Measurements from ENCODE around the gene IFI27. TPM values are rescaled to one million over a fixed set of nuclear protein-coding genes. Genes with fewer than 3 reads are reported as not detected.

Gene IFI27
- total RNA-seq, 4 donors from 2014 or later: 61.2 to 247 (median 175) TPM

- Histone ChIP-seq H3K27me3 (peaks cover 6% of the 10 kb centered on the region), H3K4me1 (no peaks in the 10 kb centered on the region), H3K27ac (no peak overlapping the region), H3K9me3 (peaks cover 0 to 22% (median 0%) of the 10 kb centered on the region in 3 donors), H3K4me3 (no peak overlapping the region), H3K36me3 (peaks cover 0 to 7% of the 10 kb centered on the region in 2 donors)
- TF ChIP-seq POLR2A (IDR thresholded peaks at IDR 0.05) (no peak), POLR2AphosphoS5 (IDR thresholded peaks at IDR 0.05) (no peak), CTCF (IDR thresholded peaks at IDR 0.05) (no peak), EP300 (IDR thresholded peaks at IDR 0.05) (no peak)
- ATAC-seq: no peak
- WGBS, 2 donors (ENCODE audit: low coverage in 1 of 2): 30 to 44% methylated on average over 2 of the region's 3 CpGs
These were observed 10.9 kb downstream of the IFI27 start for GRCh38 chr14:94121485-94121884.

- no peak for ATAC-seq
- no peak overlapping the region for H3K27ac ChIP-seq
- TF ChIP-seq POLR2A (IDR thresholded peaks at IDR 0.05) (no peak), CTCF (IDR thresholded peaks at IDR 0.05) (no peak), EP300 (IDR thresholded peaks at IDR 0.05) (no peak), POLR2AphosphoS5 (IDR thresholded peaks at IDR 0.05) (no peak)
- peaks cover 0 to 17% of the 10 kb centered on the region in 2 donors for H3K36me3 ChIP-seq
- no peaks in the 10 kb centered on the region for H3K4me1 ChIP-seq
- 0% methylated on average over 1 of the region's 3 CpGs; no CpG with 5 or more reads in 1 of the 2 donors for WGBS, 2 donors (ENCODE audit: low coverage in 1 of 2)
- no peak overlapping the region for H3K4me3 ChIP-seq
- peaks cover 0 to 22% (median 0%) of the 10 kb centered on the region in 3 donors for H3K9me3 ChIP-seq
- peaks cover 6% of the 10 kb centered on the region for H3K27me3 ChIP-seq
These were observed 11.9 kb downstream of the IFI27 start for GRCh38 chr14:94122438-94122837.

GRCh38 chr14:94123296-94123695 lies 12.8 kb downstream of the IFI27 start:
- peaks cover 0 to 2% (median 0%) of the 10 kb centered on the region in 3 donors for H3K4me1 ChIP-seq
- no peak overlapping the region for H3K4me3 ChIP-seq
- ATAC-seq: no peak
- H3K36me3 ChIP-seq: peaks cover 0 to 21% of the 10 kb centered on the region in 2 donors
- peaks cover 6% of the 10 kb centered on the region for H3K27me3 ChIP-seq
- H3K27ac ChIP-seq: no peak overlapping the region
- TF ChIP-seq POLR2AphosphoS5 (IDR thresholded peaks at IDR 0.05): no peak
- no peak for TF ChIP-seq POLR2A (IDR thresholded peaks at IDR 0.05)
- TF ChIP-seq CTCF (IDR thresholded peaks at IDR 0.05): no peak
- TF ChIP-seq EP300 (IDR thresholded peaks at IDR 0.05): no peak
- peaks cover 0 to 22% (median 0%) of the 10 kb centered on the region in 3 donors for H3K9me3 ChIP-seq
- WGBS, 2 donors (ENCODE audit: low coverage in 1 of 2): 80 to 91% methylated on average over 4 to 8 of the region's 9 CpGs

- no peak for ATAC-seq
- Histone ChIP-seq H3K27me3 (peaks cover 6% of the 10 kb centered on the region), H3K27ac (no peak overlapping the region), H3K4me1 (peaks cover 0 to 8% (median 0%) of the 10 kb centered on the region in 3 donors), H3K36me3 (peaks cover 0 to 21% of the 10 kb centered on the region in 2 donors), H3K9me3 (peaks cover 0 to 22% (median 0%) of the 10 kb centered on the region in 3 donors), H3K4me3 (no peak overlapping the region)
- 85% methylated on average over 1 of the region's 1 CpG; no CpG with 5 or more reads in 1 of the 2 donors for WGBS, 2 donors (ENCODE audit: low coverage in 1 of 2)
- TF ChIP-seq POLR2AphosphoS5 (IDR thresholded peaks at IDR 0.05) (no peak), POLR2A (IDR thresholded peaks at IDR 0.05) (no peak), EP300 (IDR thresholded peaks at IDR 0.05) (no peak), CTCF (IDR thresholded peaks at IDR 0.05) (no peak)
These were observed 13.3 kb downstream of the IFI27 start for GRCh38 chr14:94123868-94124267.

Data from gastroesophageal sphincter (tissue), 4 donors.